H9 (cell line): Measurements from ENCODE around the gene TMTC2. TPM values are rescaled to one million over a fixed set of nuclear protein-coding genes. Genes with fewer than 3 reads are reported as not detected.

Experiments used
- DNase-seq: peaks from one replicate; pipeline ENCODE4 v3.0.0-alpha.2; 2017
- H2AFZ ChIP-seq: one replicate; pipeline ENCODE4 v1.6.1; 2013; ENCODE audit warnings: mild to moderate bottlenecking, low read length, control low read depth, moderate library complexity
- H2AK5ac ChIP-seq: 2 replicates; pipeline ENCODE4 v1.6.1; 2013; ENCODE audit warnings: low read length, control low read depth, mixed read lengths; ENCODE audit not compliant: insufficient read length
- H2BK120ac ChIP-seq: one replicate; pipeline ENCODE4 v1.6.1; 2013; ENCODE audit warnings: low read depth, mild to moderate bottlenecking, low read length, control low read depth, inconsistent platforms; ENCODE audit not compliant: poor library complexity, severe bottlenecking
- H2BK12ac ChIP-seq: 2 replicates; pipeline ENCODE4 v1.6.1; 2013; ENCODE audit warnings: low read length, control low read depth, mixed read lengths, low read depth; ENCODE audit not compliant: insufficient read length
- H2BK15ac ChIP-seq: 2 replicates; pipeline ENCODE4 v1.6.1; 2013; ENCODE audit warnings: low read depth, low read length, control low read depth
- H2BK20ac ChIP-seq: one replicate; pipeline ENCODE4 v1.6.1; 2013; ENCODE audit warnings: low read depth, mild to moderate bottlenecking, low read length, control low read depth, inconsistent platforms; ENCODE audit not compliant: poor library complexity, severe bottlenecking
- H2BK5ac ChIP-seq: 2 replicates; pipeline ENCODE4 v1.6.1; 2013; ENCODE audit warnings: low read length, control low read depth, mixed read lengths; ENCODE audit not compliant: insufficient read length
- H3K14ac ChIP-seq: 2 replicates; pipeline ENCODE4 v1.6.1; 2013; ENCODE audit warnings: low read length, control low read depth; ENCODE audit not compliant: insufficient read depth
- H3K18ac ChIP-seq: 2 replicates; pipeline ENCODE4 v1.6.1; 2013; ENCODE audit warnings: low read depth, mild to moderate bottlenecking, mixed read lengths, low read length, control low read depth; ENCODE audit not compliant: insufficient read length
- H3K23ac ChIP-seq: 2 replicates; pipeline ENCODE4 v1.6.1; 2013; ENCODE audit warnings: low read length, control low read depth, mixed read lengths, low read depth; ENCODE audit not compliant: insufficient read length
- H3K23me2 ChIP-seq: 2 replicates; pipeline ENCODE4 v1.6.1; 2013; ENCODE audit warnings: low read depth, mild to moderate bottlenecking, mixed read lengths, low read length, control low read depth; ENCODE audit not compliant: insufficient read length, poor library complexity, severe bottlenecking
- H3K27ac ChIP-seq: 2 replicates; pipeline ENCODE4 v1.5.1; 2013; ENCODE audit warnings: low read length, control low read depth, mixed read lengths, low read depth; ENCODE audit not compliant: insufficient read length
- H3K27me3 ChIP-seq: 2 replicates; pipeline ENCODE4 v1.6.1; 2013; ENCODE audit warnings: low read length, control low read depth, inconsistent platforms; ENCODE audit not compliant: insufficient read depth
- H3K4ac ChIP-seq: 2 replicates; pipeline ENCODE4 v1.6.1; 2013; ENCODE audit warnings: low read depth, mild to moderate bottlenecking, control low read depth, inconsistent platforms, low read length, moderate library complexity
- H3K4me1 ChIP-seq: 2 replicates; pipeline ENCODE4 v1.6.1; 2013; ENCODE audit warnings: low read length, control low read depth, inconsistent platforms; ENCODE audit not compliant: insufficient read depth
- H3K4me2 ChIP-seq: 2 replicates; pipeline ENCODE4 v1.6.1; 2013; ENCODE audit warnings: low read length, control low read depth, mixed read lengths; ENCODE audit not compliant: insufficient read length, insufficient read depth
- H3K56ac ChIP-seq: 2 replicates; pipeline ENCODE4 v1.6.1; 2013; ENCODE audit warnings: low read depth, mild to moderate bottlenecking, mixed read lengths, low read length, control low read depth; ENCODE audit not compliant: insufficient read length
- H3K79me1 ChIP-seq: 2 replicates; pipeline ENCODE4 v1.6.1; 2013; ENCODE audit warnings: low read depth, mild to moderate bottlenecking, moderate library complexity, low read length, control low read depth, inconsistent platforms; ENCODE audit not compliant: insufficient read depth, poor library complexity, severe bottlenecking
- H3K79me2 ChIP-seq: 2 replicates; pipeline ENCODE4 v1.6.1; 2013; ENCODE audit warnings: low read length, control low read depth, inconsistent platforms; ENCODE audit not compliant: insufficient read depth
- H3K9ac ChIP-seq: 2 replicates; pipeline ENCODE4 v1.6.1; 2013; ENCODE audit warnings: low read length, control low read depth, mixed read lengths; ENCODE audit not compliant: insufficient read length; ENCODE audit errors: extremely low read depth
- H3K9me3 ChIP-seq: one replicate; pipeline ENCODE4 v1.6.1; 2013; ENCODE audit warnings: low read depth, low read length, inconsistent platforms; ENCODE audit not compliant: control insufficient read depth
- H3T11ph ChIP-seq: one replicate; pipeline ENCODE4 v1.6.1; 2013; ENCODE audit warnings: mild to moderate bottlenecking, low read length, control low read depth, inconsistent platforms
- H4K20me1 ChIP-seq: one replicate; pipeline ENCODE4 v1.6.1; 2013; ENCODE audit not compliant: control insufficient read depth, insufficient read length, insufficient read depth
- H4K5ac ChIP-seq: 2 replicates; pipeline ENCODE4 v1.6.1; 2013; ENCODE audit warnings: low read depth, mild to moderate bottlenecking, mixed read lengths, low read length, control low read depth; ENCODE audit not compliant: insufficient read length
- H4K8ac ChIP-seq: replicated peaks from 2 replicates; pipeline ENCODE4 v1.6.1; 2013; ENCODE audit warnings: low read length, control low read depth, mixed read lengths, low read depth; ENCODE audit not compliant: insufficient read length
- H4K91ac ChIP-seq: 2 replicates; pipeline ENCODE4 v1.6.1; 2013; ENCODE audit warnings: low read depth, mild to moderate bottlenecking, moderate library complexity, mixed read lengths, low read length, control low read depth; ENCODE audit not compliant: insufficient read length
- H3K27ac Mint-ChIP-seq, 3 experiments: 2 replicates in 2 of 3; 3 replicates in 1 of 3; pipeline ENCODE4 v1.8.0; 2020 to 2021; ENCODE audit warnings: mixed read lengths in 3 of 3, mild to moderate bottlenecking in 1 of 3, moderate library complexity in 1 of 3
- H3K27me3 Mint-ChIP-seq: 2 replicates; pipeline ENCODE4 v1.8.0; 2021; ENCODE audit warnings: low read depth, mild to moderate bottlenecking, moderate library complexity, mixed read lengths
- H3K36me3 Mint-ChIP-seq, 3 experiments: 2 replicates in 2 of 3; 3 replicates in 1 of 3; pipeline ENCODE4 v1.8.0; 2020 to 2021; ENCODE audit warnings: low read depth in 3 of 3, mixed read lengths in 3 of 3; ENCODE audit not compliant: insufficient read depth in 1 of 3
- H3K4me1 Mint-ChIP-seq, 2 experiments: 2 replicates each; pipeline ENCODE4 v1.8.0; 2020; ENCODE audit warnings: mixed read lengths in 2 of 2
- H3K4me3 Mint-ChIP-seq, 2 experiments: 2 replicates in 1 of 2; 3 replicates in 1 of 2; pipeline ENCODE4 v1.8.0; 2020 to 2021; ENCODE audit warnings: mild to moderate bottlenecking in 2 of 2, mixed read lengths in 2 of 2, moderate library complexity in 1 of 2
- H3K9me3 Mint-ChIP-seq, 2 experiments: 2 replicates in 1 of 2; 3 replicates in 1 of 2; pipeline ENCODE4 v1.8.0; 2020; ENCODE audit warnings: mild to moderate bottlenecking in 2 of 2, mixed read lengths in 2 of 2, moderate library complexity in 1 of 2
- WGBS: extraction: QIAGEN DNeasy Blood & Tissue Kit; methylation state at CpG from one replicate; pipeline ENCODE4 v1.1.7; 2013; ENCODE audit warnings: missing lambda C conversion rate, low lambda C conversion rate, mixed read lengths; ENCODE audit not compliant: insufficient read length; ENCODE audit errors: extremely low coverage; 5-methylcytosine and 5-hydroxymethylcytosine counted together
- total RNA-seq: library from RNA; stranded (reverse); gene quantifications from 2 replicates; pipeline ENCODE4 v1.2.1, GENCODE V29; 2021
- TF ChIP-seq, protein P1 (sequence below): fragments of 200-600 bp; sonication (generic); conservative IDR thresholded peaks from 3 replicates; pipeline ENCODE4 v1.8.0; 2021; ENCODE audit warnings: antibody characterized with exemption, mild to moderate bottlenecking

TMTC2 gene
- total RNA-seq, 1 experiment from 2014 or later = 3.1 TPM

- DNase-seq = no peak
- no peak overlapping the region for H3T11ph ChIP-seq
- no peak overlapping the region for H3K27ac ChIP-seq
- no peak overlapping the region for H2BK12ac ChIP-seq
- H2AFZ ChIP-seq = no peak overlapping the region
- H3K4ac ChIP-seq = no peak overlapping the region
- H4K8ac ChIP-seq = no peak overlapping the region
- H2BK5ac ChIP-seq = no peak overlapping the region
- H3K79me1 ChIP-seq = no peaks in the 10 kb centered on the region
- H2AK5ac ChIP-seq = no peak overlapping the region
- H3K27me3 ChIP-seq = no peaks in the 10 kb centered on the region; the same call in 1 of the 2 replicates
- Mint-ChIP-seq H3K27ac (no peak overlapping the region), H3K9me3 (no peaks in the 10 kb centered on the region), H3K36me3 (no peaks in the 10 kb centered on the region; a peak in 1 of 7 replicates), H3K4me1 (peaks cover 26 to 43% of the 10 kb centered on the region in 2 experiments), H3K4me3 (no peak overlapping the region), H3K27me3 (peaks cover 7% of the 10 kb centered on the region; the same call in 1 of the 2 replicates)
- no peaks in the 10 kb centered on the region for H3K79me2 ChIP-seq
- H4K5ac ChIP-seq = no peak overlapping the region
- no peak overlapping the region for H3K9ac ChIP-seq
- no peak overlapping the region for H3K18ac ChIP-seq
- no peak overlapping the region for H3K23ac ChIP-seq
- no peaks in the 10 kb centered on the region for H3K9me3 ChIP-seq
- H3K23me2 ChIP-seq = no peaks in the 10 kb centered on the region
- H2BK120ac ChIP-seq = no peak overlapping the region
- TF ChIP-seq, protein P1, sequence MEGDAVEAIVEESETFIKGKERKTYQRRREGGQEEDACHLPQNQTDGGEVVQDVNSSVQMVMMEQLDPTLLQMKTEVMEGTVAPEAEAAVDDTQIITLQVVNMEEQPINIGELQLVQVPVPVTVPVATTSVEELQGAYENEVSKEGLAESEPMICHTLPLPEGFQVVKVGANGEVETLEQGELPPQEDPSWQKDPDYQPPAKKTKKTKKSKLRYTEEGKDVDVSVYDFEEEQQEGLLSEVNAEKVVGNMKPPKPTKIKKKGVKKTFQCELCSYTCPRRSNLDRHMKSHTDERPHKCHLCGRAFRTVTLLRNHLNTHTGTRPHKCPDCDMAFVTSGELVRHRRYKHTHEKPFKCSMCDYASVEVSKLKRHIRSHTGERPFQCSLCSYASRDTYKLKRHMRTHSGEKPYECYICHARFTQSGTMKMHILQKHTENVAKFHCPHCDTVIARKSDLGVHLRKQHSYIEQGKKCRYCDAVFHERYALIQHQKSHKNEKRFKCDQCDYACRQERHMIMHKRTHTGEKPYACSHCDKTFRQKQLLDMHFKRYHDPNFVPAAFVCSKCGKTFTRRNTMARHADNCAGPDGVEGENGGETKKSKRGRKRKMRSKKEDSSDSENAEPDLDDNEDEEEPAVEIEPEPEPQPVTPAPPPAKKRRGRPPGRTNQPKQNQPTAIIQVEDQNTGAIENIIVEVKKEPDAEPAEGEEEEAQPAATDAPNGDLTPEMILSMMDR = no peak
- H3K56ac ChIP-seq = no peak overlapping the region
- no peak overlapping the region for H2BK20ac ChIP-seq
- H3K4me2 ChIP-seq = no peak overlapping the region
- no peaks in the 10 kb centered on the region for H4K20me1 ChIP-seq
- H3K14ac ChIP-seq = no peak overlapping the region
- no CpG with 5 or more reads among the region's 3 CpGs for WGBS
- H2BK15ac ChIP-seq = no peak overlapping the region
- no peaks in the 10 kb centered on the region; the same call in 1 of the 2 replicates for H3K4me1 ChIP-seq
- no peak overlapping the region for H4K91ac ChIP-seq
These were observed 72.1 kb downstream of the TMTC2 start for GRCh38 chr12:82758749-82759330.
